Fibroblast of lung (primary cell): ENCODE data around the gene FRMD4A. TPM values are rescaled to one million over a fixed set of nuclear protein-coding genes. Genes with fewer than 3 reads are reported as not detected.

ENCODE experiments used
- DNase-seq, 2 donors: peaks; one replicate each; pipeline versions ENCODE4 v3.0.0 to v3.0.0-alpha.2; 2010; ENCODE audit warnings: low read depth in 2 of 2
- H2AFZ ChIP-seq: 2 replicates; pipeline ENCODE4 v1.5.1; 2012; ENCODE audit warnings: low read length, control low read depth, inconsistent platforms
- H3K27ac ChIP-seq: 2 replicates; pipeline ENCODE4 v1.5.1; 2011; ENCODE audit warnings: low read length, control low read depth; ENCODE audit not compliant: insufficient read depth
- H3K27me3 ChIP-seq: 2 replicates; pipeline ENCODE4 v1.5.1; 2011; ENCODE audit warnings: mild to moderate bottlenecking, low read length; ENCODE audit not compliant: control insufficient read depth, insufficient read depth
- H3K36me3 ChIP-seq: 2 replicates; pipeline ENCODE4 v1.5.1; 2011; ENCODE audit warnings: low read length; ENCODE audit not compliant: control insufficient read depth, insufficient read depth
- H3K4me1 ChIP-seq: 2 replicates; pipeline ENCODE4 v1.5.1; 2011; ENCODE audit warnings: low read length; ENCODE audit not compliant: control insufficient read depth, insufficient read depth; ENCODE audit errors: extremely low read depth
- H3K4me2 ChIP-seq: 2 replicates; pipeline ENCODE4 v1.5.1; 2011; ENCODE audit warnings: low read length, control low read depth; ENCODE audit not compliant: insufficient read depth; ENCODE audit errors: extremely low read depth
- H3K4me3 ChIP-seq, 4 experiments: fragments of 200-600 bp in 1 of 4; sonication (generic) in 1 of 4; replicated peaks in 1 of 4; 2 replicates each; pipeline ENCODE4 v1.5.1; 2011 to 2016; ENCODE audit warnings: low read length in 4 of 4, low read depth in 3 of 4, mild to moderate bottlenecking in 3 of 4, control low read depth in 2 of 4, inconsistent platforms in 1 of 4, mixed read lengths in 1 of 4; ENCODE audit not compliant: insufficient read depth in 1 of 4; ENCODE audit errors: control extremely low read depth in 1 of 4
- H3K79me2 ChIP-seq: 2 replicates; pipeline ENCODE4 v1.5.1; 2012; ENCODE audit warnings: mild to moderate bottlenecking, low read length, inconsistent platforms; ENCODE audit not compliant: control insufficient read depth, insufficient read depth
- H3K9ac ChIP-seq: 2 replicates; pipeline ENCODE4 v1.5.1; 2011; ENCODE audit warnings: mild to moderate bottlenecking, low read length, control low read depth; ENCODE audit not compliant: insufficient read depth
- H3K9me3 ChIP-seq: 2 replicates; pipeline ENCODE4 v1.5.1; 2012; ENCODE audit warnings: low read depth, low read length; ENCODE audit not compliant: control insufficient read depth, insufficient read depth
- H4K20me1 ChIP-seq: 2 replicates; pipeline ENCODE4 v1.5.1; 2011; ENCODE audit warnings: low read length; ENCODE audit not compliant: control insufficient read depth, insufficient read depth; ENCODE audit errors: extremely low read depth
- EZH2 ChIP-seq: IDR thresholded peaks from 2 replicates; pipeline ENCODE4 v1.5.1; 2012; ENCODE audit warnings: low read length, control low read depth, mild to moderate bottlenecking; ENCODE audit errors: missing control alignments
- polyA plus RNA-seq, 2 donors: library from polyadenylated mRNA; depleted of rRNA in 1 of 2; stranded (reverse) in 1 of 2; unstranded in 1 of 2; fragments of >200 nt; gene quantifications; 2 replicates each; pipeline ENCODE4 v1.2.1, GENCODE V29; 2011 to 2012; ENCODE audit warnings: missing spikeins in 1 of 2
- total RNA-seq: library from RNA; depleted of rRNA; stranded (reverse); fragments of >200 nt; gene quantifications from 2 replicates; pipeline ENCODE4 v1.2.1, GENCODE V29; 2014
- TF ChIP-seq, protein P1 (sequence below), 2 donors: IDR thresholded peaks in 1 of 2; conservative IDR thresholded peaks in 1 of 2; 1 replicate in 1 of 2; 2 replicates in 1 of 2; pipeline ENCODE4 v1.5.1; 2011 to 2012; ENCODE audit warnings: low read length in 2 of 2, control low read depth in 1 of 2, inconsistent platforms in 1 of 2, low read depth in 1 of 2, mild to moderate bottlenecking in 1 of 2

FRMD4A gene
- total and polyA plus RNA-seq, 2 donors (not counting 1 experiment from before 2014, with no cell fraction given), result 26.9 to 63.6 TPM

DNA sequence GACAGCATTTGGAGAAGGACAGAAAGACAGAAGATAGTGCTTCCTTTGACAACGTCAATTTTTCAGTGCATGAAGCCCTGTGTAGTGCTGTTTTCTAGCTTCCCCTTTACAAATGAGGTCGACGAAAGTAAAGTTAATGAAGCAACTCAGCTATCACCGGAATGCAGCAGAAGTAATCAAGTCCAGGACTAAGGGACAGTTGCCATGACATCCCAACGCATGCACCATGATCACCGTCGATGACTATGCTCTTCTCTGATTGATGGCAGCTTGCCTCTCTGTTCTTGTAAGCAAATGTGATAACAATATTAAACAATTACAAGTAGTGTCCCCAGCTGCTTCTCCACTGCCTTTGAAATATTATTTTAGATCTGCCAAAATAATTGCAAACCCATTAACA is 205.8 kb downstream of the FRMD4A start:
- no peak overlapping the region for H3K27ac ChIP-seq
- H3K4me1 ChIP-seq, result no peaks in the 10 kb centered on the region
- no peaks in the 10 kb centered on the region for H3K79me2 ChIP-seq
- TF ChIP-seq, protein P1, sequence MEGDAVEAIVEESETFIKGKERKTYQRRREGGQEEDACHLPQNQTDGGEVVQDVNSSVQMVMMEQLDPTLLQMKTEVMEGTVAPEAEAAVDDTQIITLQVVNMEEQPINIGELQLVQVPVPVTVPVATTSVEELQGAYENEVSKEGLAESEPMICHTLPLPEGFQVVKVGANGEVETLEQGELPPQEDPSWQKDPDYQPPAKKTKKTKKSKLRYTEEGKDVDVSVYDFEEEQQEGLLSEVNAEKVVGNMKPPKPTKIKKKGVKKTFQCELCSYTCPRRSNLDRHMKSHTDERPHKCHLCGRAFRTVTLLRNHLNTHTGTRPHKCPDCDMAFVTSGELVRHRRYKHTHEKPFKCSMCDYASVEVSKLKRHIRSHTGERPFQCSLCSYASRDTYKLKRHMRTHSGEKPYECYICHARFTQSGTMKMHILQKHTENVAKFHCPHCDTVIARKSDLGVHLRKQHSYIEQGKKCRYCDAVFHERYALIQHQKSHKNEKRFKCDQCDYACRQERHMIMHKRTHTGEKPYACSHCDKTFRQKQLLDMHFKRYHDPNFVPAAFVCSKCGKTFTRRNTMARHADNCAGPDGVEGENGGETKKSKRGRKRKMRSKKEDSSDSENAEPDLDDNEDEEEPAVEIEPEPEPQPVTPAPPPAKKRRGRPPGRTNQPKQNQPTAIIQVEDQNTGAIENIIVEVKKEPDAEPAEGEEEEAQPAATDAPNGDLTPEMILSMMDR (conservative IDR thresholded peaks at IDR 0.05 in 1 of 2, IDR thresholded peaks at IDR 0.05 in 1 of 2; ENCODE audit: low read depth in 1 of 2, low read length in 2 of 2), result no peak
- no peak for TF ChIP-seq EZH2
- DNase-seq, result no peak
- H3K9ac ChIP-seq, result no peak overlapping the region
- H2AFZ ChIP-seq, result no peak overlapping the region
- no peak overlapping the region for H3K4me2 ChIP-seq
- no peaks in the 10 kb centered on the region for H3K27me3 ChIP-seq
- no peaks in the 10 kb centered on the region for H3K36me3 ChIP-seq
- H3K9me3 ChIP-seq, result no peaks in the 10 kb centered on the region
- H4K20me1 ChIP-seq, result no peaks in the 10 kb centered on the region
- no peak overlapping the region for H3K4me3 ChIP-seq

DNA sequence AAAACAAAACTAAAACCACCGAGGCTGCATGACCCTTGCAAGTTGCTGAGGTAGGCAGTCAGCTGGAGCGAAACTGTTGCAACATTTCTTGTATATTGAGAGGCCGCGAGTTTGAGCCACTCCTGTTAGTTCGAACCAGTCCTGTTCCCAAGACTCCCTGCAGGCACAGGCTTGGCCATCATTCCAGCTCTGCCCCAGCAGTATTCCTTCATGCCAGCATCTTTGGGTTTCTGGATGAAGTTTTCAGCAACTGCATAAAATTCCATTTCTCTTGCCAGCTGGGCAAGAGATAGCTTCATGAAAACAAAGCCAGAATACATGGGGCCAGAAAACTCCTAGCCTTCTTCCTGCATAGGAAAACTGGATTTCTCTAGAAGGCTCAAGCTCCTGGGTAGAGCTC is 207.6 kb downstream of the FRMD4A start:
- H2AFZ ChIP-seq, result no peak overlapping the region

DNA sequence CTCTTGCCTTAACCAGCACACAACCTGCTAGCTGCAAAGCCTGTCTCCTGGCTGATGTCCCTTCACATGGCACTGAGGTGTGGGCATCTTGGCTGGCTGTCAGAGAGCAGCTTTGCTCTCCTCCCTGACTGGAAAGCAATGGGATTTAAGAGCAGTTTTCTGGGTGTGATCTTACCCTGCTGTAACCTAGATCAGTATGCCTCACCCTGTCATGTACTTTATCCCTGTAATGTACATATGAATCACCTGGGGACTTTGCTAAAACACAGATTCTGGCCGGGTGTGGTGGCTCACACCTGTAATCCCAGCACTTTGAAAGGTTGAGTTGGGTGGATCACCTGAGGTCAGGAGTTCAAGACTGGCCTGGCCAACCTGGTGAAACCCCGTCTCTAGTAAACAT is 209.9 kb downstream of the FRMD4A start:
- no peak for TF ChIP-seq EZH2
- TF ChIP-seq, protein P1 (conservative IDR thresholded peaks at IDR 0.05 in 1 of 2, IDR thresholded peaks at IDR 0.05 in 1 of 2; ENCODE audit: low read depth in 1 of 2, low read length in 2 of 2), result no peak
- Histone ChIP-seq H3K27ac (no peak overlapping the region), H4K20me1 (no peaks in the 10 kb centered on the region), H3K27me3 (peaks cover 2% of the 10 kb centered on the region), H3K4me1 (no peaks in the 10 kb centered on the region), H2AFZ (no peak overlapping the region), H3K4me3 (no peak overlapping the region), H3K4me2 (no peak overlapping the region), H3K9ac (no peak overlapping the region), H3K9me3 (no peaks in the 10 kb centered on the region), H3K79me2 (no peaks in the 10 kb centered on the region), H3K36me3 (no peaks in the 10 kb centered on the region)
- no peak for DNase-seq

More for the DNA sequence above, 207.6 kb downstream of the FRMD4A start:
- DNase-seq, result peak in 1 of 2 donors; percentile 17
- Histone ChIP-seq H3K4me3 (no peak overlapping the region), H4K20me1 (no peaks in the 10 kb centered on the region), H3K9me3 (no peaks in the 10 kb centered on the region), H3K27ac (no peak overlapping the region), H3K4me2 (no peak overlapping the region), H3K9ac (no peak overlapping the region), H3K36me3 (no peaks in the 10 kb centered on the region), H3K27me3 (peaks cover 2% of the 10 kb centered on the region), H3K79me2 (no peaks in the 10 kb centered on the region), H3K4me1 (no peaks in the 10 kb centered on the region)
- no peak for TF ChIP-seq EZH2
- TF ChIP-seq, protein P1 (conservative IDR thresholded peaks at IDR 0.05 in 1 of 2, IDR thresholded peaks at IDR 0.05 in 1 of 2; ENCODE audit: low read depth in 1 of 2, low read length in 2 of 2), result no peak
